GM10248 (cell line): Measurements from ENCODE around the gene KCNN2.
"Not testable (repeated sequence)": the region's sequence is repeated elsewhere in the genome, so short reads cannot be mapped to it uniquely, and the experiment has no call there.

Experiments
- CTCF ChIA-PET: fragments of 300-600 bp; sonication (Branson Sonifier 250); formaldehyde crosslinking; extraction: SDS; loops from one replicate; lab custom pipeline; 2021; ENCODE audit warnings: antibody characterized with exemption; lab: Yijun Ruan, JAX
- POLR2A ChIA-PET: fragments of 350-650 bp; sonication (Branson Sonifier 250); formaldehyde crosslinking; extraction: SDS; loops from one replicate; lab custom pipeline; 2020; ENCODE audit warnings: antibody characterized with exemption; lab: Yijun Ruan, JAX
- DNase-seq: peaks from one replicate; pipeline ENCODE4 v3.0.0; 2012; ENCODE audit errors: extremely low spot score
- TF ChIP-seq, protein P1 (sequence below): IDR thresholded peaks from 2 replicates; pipeline ENCODE4 v1.5.1; 2012; ENCODE audit warnings: mild to moderate bottlenecking, low read depth; ENCODE audit errors: extremely low read depth, missing control alignments, control extremely low read depth

KCNN2 gene

GRCh38 chr5:114419067-114419388, 57.2 kb downstream of the KCNN2 start:
- ChIA-PET POLR2A (no interaction called here), CTCF (interaction anchor here (0.7 to 2.5 kb wide), 7 partner anchors 12 to 31 kb away, joined by 3 to 6 read pairs (median 4); no protein-coding TSS in a partner anchor)
- TF ChIP-seq, protein P1, sequence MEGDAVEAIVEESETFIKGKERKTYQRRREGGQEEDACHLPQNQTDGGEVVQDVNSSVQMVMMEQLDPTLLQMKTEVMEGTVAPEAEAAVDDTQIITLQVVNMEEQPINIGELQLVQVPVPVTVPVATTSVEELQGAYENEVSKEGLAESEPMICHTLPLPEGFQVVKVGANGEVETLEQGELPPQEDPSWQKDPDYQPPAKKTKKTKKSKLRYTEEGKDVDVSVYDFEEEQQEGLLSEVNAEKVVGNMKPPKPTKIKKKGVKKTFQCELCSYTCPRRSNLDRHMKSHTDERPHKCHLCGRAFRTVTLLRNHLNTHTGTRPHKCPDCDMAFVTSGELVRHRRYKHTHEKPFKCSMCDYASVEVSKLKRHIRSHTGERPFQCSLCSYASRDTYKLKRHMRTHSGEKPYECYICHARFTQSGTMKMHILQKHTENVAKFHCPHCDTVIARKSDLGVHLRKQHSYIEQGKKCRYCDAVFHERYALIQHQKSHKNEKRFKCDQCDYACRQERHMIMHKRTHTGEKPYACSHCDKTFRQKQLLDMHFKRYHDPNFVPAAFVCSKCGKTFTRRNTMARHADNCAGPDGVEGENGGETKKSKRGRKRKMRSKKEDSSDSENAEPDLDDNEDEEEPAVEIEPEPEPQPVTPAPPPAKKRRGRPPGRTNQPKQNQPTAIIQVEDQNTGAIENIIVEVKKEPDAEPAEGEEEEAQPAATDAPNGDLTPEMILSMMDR = no peak
- DNase-seq = no peak

- TF ChIP-seq, protein P1 = no peak
- POLR2A ChIA-PET = no interaction called here
- DNase-seq = no peak
- CTCF ChIA-PET = interaction anchor here (1.2 to 2.5 kb wide), 6 partner anchors 11 to 30 kb away, joined by 3 to 6 read pairs (median 4); no protein-coding TSS in a partner anchor
Observed at GRCh38 chr5:114419959-114420358, 58.1 kb downstream of the KCNN2 start.

GRCh38 chr5:114427204-114427603, 65.3 kb downstream of the KCNN2 start:
- ChIA-PET CTCF (interaction anchor here (1.8 kb wide), 1 partner anchor 22 kb away, joined by 11 read pairs; no protein-coding TSS in a partner anchor), POLR2A (no interaction called here)
- no peak for DNase-seq
- TF ChIP-seq, protein P1 = no peak

DNA sequence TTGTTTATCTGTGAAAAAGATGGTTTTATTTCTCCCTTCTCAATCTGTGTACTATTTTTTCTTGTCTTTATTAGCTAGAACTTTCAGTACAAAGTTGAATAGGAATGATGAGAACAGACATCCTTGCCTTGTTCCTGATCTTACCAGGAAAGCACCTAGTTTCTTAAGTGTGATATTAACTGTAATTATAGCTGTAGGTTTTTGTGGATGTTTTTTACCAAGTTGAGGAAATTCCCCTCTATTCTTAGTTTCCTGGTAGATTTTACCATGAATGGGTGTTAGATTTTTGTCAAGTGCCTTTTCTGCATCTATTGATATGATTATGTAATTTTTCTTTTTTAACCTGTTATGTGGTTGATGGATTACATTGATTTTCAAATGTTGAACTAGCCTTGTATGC, 68.7 kb downstream of the KCNN2 start:
- POLR2A ChIA-PET = no interaction called here
- CTCF ChIA-PET = interaction anchor here (1.5 to 1.9 kb wide), 2 partner anchors 11 to 17 kb away, joined by 3 to 5 read pairs; no protein-coding TSS in a partner anchor
- no peak for DNase-seq
- TF ChIP-seq, protein P1 = no peak

DNA sequence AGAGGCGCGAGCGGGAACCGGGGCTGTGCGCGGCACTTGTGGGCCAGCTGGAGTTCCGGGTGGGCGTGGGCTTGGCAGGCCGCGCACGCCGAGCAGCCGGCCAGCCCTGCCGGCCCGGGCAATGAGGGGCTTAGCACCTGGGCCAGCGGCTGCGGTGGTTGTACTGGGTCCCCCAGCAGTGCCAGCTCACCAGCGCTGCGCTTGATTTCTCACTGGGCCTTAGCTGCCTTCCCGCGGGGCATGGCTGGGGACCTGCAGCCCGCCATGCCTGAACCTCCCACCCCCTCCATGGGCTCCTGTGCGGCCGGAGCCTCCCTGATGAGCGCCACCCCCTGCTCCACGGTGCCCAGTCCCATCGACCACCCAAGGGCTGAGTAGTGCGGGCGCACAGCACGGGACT, 70.8 kb downstream of the KCNN2 start:
- DNase-seq, POLR2A ChIA-PET: not testable (repeated sequence)
- CTCF ChIA-PET = interaction anchor here (1.1 to 2.4 kb wide), 5 partner anchors 8 to 22 kb away, joined by 3 to 10 read pairs (median 5); no protein-coding TSS in a partner anchor

- ChIA-PET CTCF (interaction anchor here (0.9 to 2.4 kb wide), 4 partner anchors 11 to 24 kb away, joined by 3 to 10 read pairs (median 6); no protein-coding TSS in a partner anchor), POLR2A (no interaction called here)
- TF ChIP-seq, protein P1 = no peak
- no peak for DNase-seq
Observed at GRCh38 chr5:114434396-114435219, 72.7 kb downstream of the KCNN2 start.

DNA sequence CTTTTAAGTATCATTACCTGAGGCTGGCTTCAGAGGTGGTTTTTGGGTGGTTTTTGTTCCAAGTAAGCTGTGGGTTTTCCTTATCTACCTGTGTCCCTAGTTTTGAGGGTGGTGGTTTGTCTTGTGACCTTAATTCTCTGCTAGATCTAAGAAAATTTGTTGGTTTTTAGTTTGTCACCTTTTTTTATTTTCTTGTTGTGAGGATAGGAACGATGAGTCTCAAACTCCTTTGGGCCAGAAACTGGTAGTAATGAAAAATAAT, 73.3 kb downstream of the KCNN2 start:
- ChIA-PET CTCF (interaction anchor here (2.4 kb wide), 1 partner anchor 13 kb away, joined by 10 read pairs; no protein-coding TSS in a partner anchor), POLR2A (no interaction called here)
- no peak for DNase-seq
- TF ChIP-seq, protein P1 = no peak
